ENCODE data around the gene HSF4. TPM values are rescaled to one million over a fixed set of nuclear protein-coding genes. Genes with fewer than 3 reads are reported as not detected.
A peak's percentile ranks its signal among the peaks of the same experiment; 100 is the strongest.

Gene HSF4
- total RNA-seq, 1 donor from 2014 or later, result 70.5 TPM

DNA sequence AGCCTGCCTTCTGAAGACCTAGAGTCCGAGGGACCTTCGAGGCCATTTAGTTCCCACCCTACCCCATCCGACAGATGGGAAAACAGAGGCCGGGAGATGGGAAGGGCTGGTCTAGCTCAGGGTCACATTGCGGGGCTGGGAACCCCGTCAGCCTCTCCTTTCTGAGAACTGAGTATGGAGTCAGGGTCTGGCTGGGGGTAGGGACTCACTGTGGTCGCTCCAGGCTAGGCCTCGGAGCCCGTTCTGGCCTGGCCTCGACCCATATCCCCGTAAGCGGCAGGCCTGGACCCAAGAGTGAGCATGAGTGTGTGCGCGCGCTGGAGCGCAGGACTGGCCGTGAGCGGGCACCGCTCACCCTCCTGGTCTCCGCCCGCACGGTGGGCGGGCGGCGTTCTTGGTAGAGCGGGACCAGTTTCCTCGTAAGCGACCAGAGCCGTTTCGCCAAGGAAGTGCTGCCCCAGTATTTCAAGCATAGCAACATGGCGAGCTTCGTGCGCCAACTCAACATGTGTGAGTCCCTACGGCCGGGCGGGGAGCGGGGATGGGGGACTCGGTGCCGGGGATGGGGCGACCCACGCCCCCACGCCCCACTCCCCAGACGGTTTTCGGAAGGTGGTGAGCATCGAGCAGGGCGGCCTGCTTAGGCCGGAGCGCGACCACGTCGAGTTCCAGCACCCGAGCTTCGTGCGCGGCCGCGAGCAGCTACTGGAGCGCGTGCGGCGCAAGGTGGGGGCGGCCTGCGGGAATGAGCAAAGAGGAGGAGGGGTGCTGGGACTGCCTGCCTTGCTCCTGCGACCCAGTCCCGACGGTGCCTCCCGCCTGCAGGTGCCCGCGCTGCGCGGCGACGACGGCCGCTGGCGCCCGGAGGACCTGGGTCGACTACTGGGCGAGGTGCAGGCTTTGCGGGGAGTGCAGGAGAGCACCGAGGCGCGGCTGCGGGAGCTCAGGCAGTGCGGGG is 855 bp downstream of the HSF4 start:
- H3K9me3 ChIP-seq (replicated peaks), result no peaks in the 10 kb centered on the region
- peak overlapping the region; percentile 90 for H3K27ac ChIP-seq (replicated peaks)
- no peaks in the 10 kb centered on the region for H3K36me3 ChIP-seq
- peaks cover 70% of the 10 kb centered on the region for H3K4me1 ChIP-seq
- no peak for TF ChIP-seq CTCF (IDR thresholded peaks at IDR 0.05; ENCODE audit: borderline replicate concordance)
- peak overlapping the region; percentile 70 for H3K4me3 ChIP-seq
- intact Hi-C loops (cut with micrococcal nuclease), result no loop called here
- DNase-seq, result no peak
- peaks cover 45% of the 10 kb centered on the region for H3K27me3 ChIP-seq (ENCODE audit: low read depth)

- TF ChIP-seq CTCF (IDR thresholded peaks at IDR 0.05; ENCODE audit: borderline replicate concordance), result no peak
- no peak overlapping the region for H3K27ac ChIP-seq (replicated peaks)
- no peaks in the 10 kb centered on the region for H3K36me3 ChIP-seq
- H3K27me3 ChIP-seq (ENCODE audit: low read depth), result peaks cover 45% of the 10 kb centered on the region
- no peak overlapping the region for H3K4me3 ChIP-seq
- no peak for DNase-seq
- intact Hi-C loops (cut with micrococcal nuclease), result no loop called here
- H3K9me3 ChIP-seq (replicated peaks), result no peaks in the 10 kb centered on the region
- peaks cover 70% of the 10 kb centered on the region for H3K4me1 ChIP-seq
Observed at GRCh38 chr16:67166110-67166547, 1.6 kb downstream of the HSF4 start.

DNA sequence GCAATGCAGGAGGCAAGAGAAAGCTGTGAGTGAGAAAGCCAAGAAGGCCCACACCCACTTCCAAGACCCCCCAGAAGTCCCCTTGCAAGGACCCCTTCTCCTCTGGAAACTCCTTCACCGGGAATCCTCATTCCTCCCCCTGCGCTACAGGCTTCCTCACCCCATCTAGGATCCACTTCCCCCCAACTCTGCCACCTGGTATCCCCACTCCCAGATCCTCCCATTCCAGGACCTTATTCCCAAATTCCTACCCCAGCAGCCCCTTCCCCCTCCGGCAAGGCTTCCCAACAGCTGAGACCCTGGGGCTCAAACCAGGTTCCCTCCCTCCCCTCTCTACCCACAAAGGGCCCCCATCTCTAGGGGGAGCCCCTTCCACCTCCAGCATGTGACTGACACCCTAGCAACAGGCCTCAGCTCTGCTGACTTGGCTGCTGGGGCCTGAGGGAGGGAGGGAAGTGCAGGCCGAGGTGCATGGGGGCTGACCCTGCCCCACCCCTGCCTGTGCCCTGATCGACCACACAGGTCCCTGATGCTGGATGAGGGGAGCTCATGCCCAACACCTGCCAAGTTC is 2.1 kb downstream of the HSF4 start:
- Histone ChIP-seq H3K27me3 (ENCODE audit: low read depth) (peaks cover 45% of the 10 kb centered on the region), H3K9me3 (replicated peaks) (no peaks in the 10 kb centered on the region), H3K36me3 (no peaks in the 10 kb centered on the region), H3K4me3 (no peak overlapping the region), H3K4me1 (peaks cover 69% of the 10 kb centered on the region), H3K27ac (replicated peaks) (no peak overlapping the region)
- no peak for TF ChIP-seq CTCF (IDR thresholded peaks at IDR 0.05; ENCODE audit: borderline replicate concordance)
- DNase-seq, result no peak
- intact Hi-C loops (cut with micrococcal nuclease), result no loop called here

GRCh38 chr16:67167588-67167987 is 3.0 kb downstream of the HSF4 start:
- H3K4me1 ChIP-seq, result peaks cover 60% of the 10 kb centered on the region
- H3K36me3 ChIP-seq, result no peaks in the 10 kb centered on the region
- DNase-seq, result no peak
- H3K27me3 ChIP-seq (ENCODE audit: low read depth), result peaks cover 37% of the 10 kb centered on the region
- H3K9me3 ChIP-seq (replicated peaks), result no peaks in the 10 kb centered on the region
- intact Hi-C loops (cut with micrococcal nuclease), result no loop called here
- no peak overlapping the region for H3K4me3 ChIP-seq
- H3K27ac ChIP-seq (replicated peaks), result no peak overlapping the region
- TF ChIP-seq CTCF (IDR thresholded peaks at IDR 0.05; ENCODE audit: borderline replicate concordance), result no peak

DNA sequence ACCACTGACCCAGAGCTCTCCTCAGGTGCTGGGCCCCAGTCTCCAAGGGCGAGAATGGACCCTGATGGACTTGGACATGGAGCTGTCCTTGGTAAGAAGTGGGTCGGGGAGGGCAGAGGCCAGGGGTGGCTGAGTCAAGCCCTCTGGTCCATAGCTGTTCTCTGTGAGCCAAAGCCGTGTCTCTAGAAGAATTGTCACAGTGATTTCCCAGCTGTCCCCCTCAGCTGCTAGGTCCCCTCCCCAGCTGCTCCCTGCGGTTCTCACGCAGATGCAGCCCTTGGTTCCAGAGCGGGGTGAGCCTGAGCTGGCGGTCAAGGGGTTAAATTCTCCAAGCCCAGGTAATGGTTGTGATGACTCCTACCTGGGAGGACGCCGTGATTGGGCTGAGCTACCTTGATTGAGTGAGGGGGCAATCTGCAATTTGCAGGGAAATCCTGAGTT is 4.5 kb downstream of the HSF4 start:
- H3K4me3 ChIP-seq, result peak overlapping the region; percentile 70
- TF ChIP-seq CTCF (IDR thresholded peaks at IDR 0.05; ENCODE audit: borderline replicate concordance), result no peak
- peak overlapping the region; percentile 96 for H3K27ac ChIP-seq (replicated peaks)
- intact Hi-C loops (cut with micrococcal nuclease), result no loop called here
- no peaks in the 10 kb centered on the region for H3K9me3 ChIP-seq (replicated peaks)
- no peaks in the 10 kb centered on the region for H3K36me3 ChIP-seq
- DNase-seq, result no peak
- peaks cover 60% of the 10 kb centered on the region for H3K4me1 ChIP-seq
- peaks cover 23% of the 10 kb centered on the region for H3K27me3 ChIP-seq (ENCODE audit: low read depth)

Data from left ventricle myocardium inferior (tissue), 1 donor.